DOHH2 (cell line): Measurements from ENCODE around the gene DDX51.

ENCODE experiments used
- H3F3A ChIP-seq: fragments of 200-600 bp; sonication (generic), shearing (Covaris generic); 2 replicates; pipeline ENCODE4 v1.6.0; 2016; ENCODE audit warnings: antibody characterized with exemption, mild to moderate bottlenecking; ENCODE audit not compliant: control insufficient read depth, insufficient read depth
- H3K27ac ChIP-seq: fragments of 200-600 bp; sonication (generic); 2 replicates; pipeline ENCODE4 v1.5.1; 2014; ENCODE audit warnings: low read depth, mild to moderate bottlenecking, low read length, moderate library complexity
- H3K27me3 ChIP-seq: fragments of 200-600 bp; sonication (generic); 2 replicates; pipeline ENCODE4 v1.6.1; 2014; ENCODE audit warnings: mild to moderate bottlenecking, low read length, mixed read lengths; ENCODE audit not compliant: control insufficient read depth
- H3K36me3 ChIP-seq: fragments of 200-600 bp; sonication (generic); 2 replicates; pipeline ENCODE4 v1.6.1; 2014; ENCODE audit warnings: mild to moderate bottlenecking, low read length, moderate library complexity, mixed read lengths; ENCODE audit not compliant: control insufficient read depth
- H3K4me1 ChIP-seq: fragments of 200-600 bp; sonication (generic); 2 replicates; pipeline ENCODE4 v1.6.1; 2014; ENCODE audit warnings: mild to moderate bottlenecking, low read length, mixed read lengths; ENCODE audit not compliant: control insufficient read depth
- H3K4me2 ChIP-seq: fragments of 200-600 bp; sonication (generic); 2 replicates; pipeline ENCODE4 v1.6.0; 2014; ENCODE audit warnings: mild to moderate bottlenecking, low read length, moderate library complexity
- H3K4me3 ChIP-seq: fragments of 200-600 bp; sonication (generic); 2 replicates; pipeline ENCODE4 v1.5.1; 2014; ENCODE audit warnings: mild to moderate bottlenecking, low read length, mixed read lengths
- H3K79me2 ChIP-seq: fragments of 200-600 bp; sonication (generic); 2 replicates; pipeline ENCODE4 v1.6.1; 2014; ENCODE audit warnings: mild to moderate bottlenecking, low read length, mixed read lengths; ENCODE audit not compliant: control insufficient read depth
- H3K9me2 ChIP-seq: fragments of 200-600 bp; sonication (generic); replicated peaks from 2 replicates; pipeline ENCODE4 v1.6.1; 2014; ENCODE audit warnings: mild to moderate bottlenecking, low read length, mixed read lengths; ENCODE audit not compliant: control insufficient read depth
- H3K9me3 ChIP-seq: fragments of 200-600 bp; sonication (generic); 2 replicates; pipeline ENCODE4 v1.6.1; 2014; ENCODE audit warnings: antibody characterized with exemption, low read length, mixed read lengths; ENCODE audit not compliant: control insufficient read depth, insufficient read depth
- H4K20me1 ChIP-seq: fragments of 200-600 bp; sonication (generic); 2 replicates; pipeline ENCODE4 v1.6.0; 2014; ENCODE audit warnings: low read depth, mild to moderate bottlenecking, antibody characterized with exemption, low read length, moderate library complexity; ENCODE audit not compliant: control insufficient read depth, insufficient read depth
- EZH2phosphoT487 ChIP-seq: fragments of 200-600 bp; sonication (generic); IDR thresholded peaks from 2 replicates; pipeline ENCODE4 v1.6.1; 2017; ENCODE audit warnings: borderline replicate concordance, mild to moderate bottlenecking, antibody characterized with exemption, low read length, moderate library complexity, mixed read lengths
- TF ChIP-seq, protein P1 (sequence below): fragments of 200-600 bp; sonication (generic); IDR thresholded peaks from one replicate; pipeline ENCODE4 v1.5.1; 2014; ENCODE audit warnings: antibody characterized with exemption, mild to moderate bottlenecking, low read depth, low read length; ENCODE audit not compliant: poor library complexity, severe bottlenecking

The DDX51 gene

DNA sequence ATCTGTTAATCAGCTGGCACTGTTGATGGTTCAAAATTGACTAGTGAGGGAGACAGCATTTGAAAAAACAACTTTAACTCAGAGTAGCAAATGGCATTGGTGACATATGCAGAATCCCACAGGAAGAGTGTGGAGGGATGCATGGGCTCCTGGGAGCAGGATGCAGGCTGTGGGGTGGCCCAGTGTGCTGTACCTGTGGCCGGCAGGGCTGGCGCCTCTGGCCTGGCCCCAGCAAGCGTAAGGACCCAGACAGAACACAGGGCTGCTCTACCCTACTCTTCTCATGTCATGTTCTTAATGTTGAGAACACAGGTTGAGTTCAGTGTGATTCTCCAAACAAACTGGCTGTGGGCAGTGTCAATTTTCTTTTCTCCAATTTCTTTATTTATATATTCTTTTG lies 33.4 kb downstream of the DDX51 start:
- no peak overlapping the region for H3K27ac ChIP-seq
- peaks cover 58% of the 10 kb centered on the region for H3K36me3 ChIP-seq
- H3K4me3 ChIP-seq = no peak overlapping the region
- 0 out of 2 replicates have a peak, but pooled peaks cover 3% of the 10 kb centered on the region for H4K20me1 ChIP-seq
- no peaks in the 10 kb centered on the region for H3K27me3 ChIP-seq
- peaks cover 5% of the 10 kb centered on the region for H3K79me2 ChIP-seq
- H3K4me1 ChIP-seq = no peaks in the 10 kb centered on the region
- H3K9me2 ChIP-seq = no peaks in the 10 kb centered on the region
- TF ChIP-seq, protein P1, sequence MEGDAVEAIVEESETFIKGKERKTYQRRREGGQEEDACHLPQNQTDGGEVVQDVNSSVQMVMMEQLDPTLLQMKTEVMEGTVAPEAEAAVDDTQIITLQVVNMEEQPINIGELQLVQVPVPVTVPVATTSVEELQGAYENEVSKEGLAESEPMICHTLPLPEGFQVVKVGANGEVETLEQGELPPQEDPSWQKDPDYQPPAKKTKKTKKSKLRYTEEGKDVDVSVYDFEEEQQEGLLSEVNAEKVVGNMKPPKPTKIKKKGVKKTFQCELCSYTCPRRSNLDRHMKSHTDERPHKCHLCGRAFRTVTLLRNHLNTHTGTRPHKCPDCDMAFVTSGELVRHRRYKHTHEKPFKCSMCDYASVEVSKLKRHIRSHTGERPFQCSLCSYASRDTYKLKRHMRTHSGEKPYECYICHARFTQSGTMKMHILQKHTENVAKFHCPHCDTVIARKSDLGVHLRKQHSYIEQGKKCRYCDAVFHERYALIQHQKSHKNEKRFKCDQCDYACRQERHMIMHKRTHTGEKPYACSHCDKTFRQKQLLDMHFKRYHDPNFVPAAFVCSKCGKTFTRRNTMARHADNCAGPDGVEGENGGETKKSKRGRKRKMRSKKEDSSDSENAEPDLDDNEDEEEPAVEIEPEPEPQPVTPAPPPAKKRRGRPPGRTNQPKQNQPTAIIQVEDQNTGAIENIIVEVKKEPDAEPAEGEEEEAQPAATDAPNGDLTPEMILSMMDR = no peak
- no peak for TF ChIP-seq EZH2phosphoT487
- no peaks in the 10 kb centered on the region for H3F3A ChIP-seq
- H3K9me3 ChIP-seq = no peaks in the 10 kb centered on the region
- no peak overlapping the region for H3K4me2 ChIP-seq

DNA sequence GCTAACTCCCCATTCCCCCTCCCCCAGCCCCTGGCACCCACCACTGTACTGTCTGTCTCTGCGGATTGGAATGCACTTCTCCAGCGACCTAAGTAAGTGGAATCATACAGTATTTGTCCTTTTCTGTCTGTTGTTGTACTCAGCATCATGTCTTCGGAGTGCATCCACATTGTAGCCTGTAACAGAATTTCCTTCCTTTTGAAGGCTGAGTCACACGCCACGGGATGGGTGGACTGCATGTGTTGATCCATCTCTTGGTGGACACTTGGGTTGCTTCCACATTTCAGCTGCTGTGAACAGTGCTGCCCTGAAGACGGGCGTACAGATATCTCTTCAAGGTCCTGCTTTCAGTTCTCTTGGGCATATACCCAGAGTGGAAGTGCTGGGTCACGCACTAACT lies 34.4 kb downstream of the DDX51 start:
- Histone ChIP-seq H3F3A (no peaks in the 10 kb centered on the region), H3K4me3 (no peak overlapping the region), H3K4me2 (no peak overlapping the region), H3K9me2 (no peaks in the 10 kb centered on the region), H3K27me3 (no peaks in the 10 kb centered on the region), H3K27ac (no peak overlapping the region), H3K9me3 (no peaks in the 10 kb centered on the region), H3K79me2 (peaks cover 7% of the 10 kb centered on the region), H3K4me1 (no peaks in the 10 kb centered on the region), H4K20me1 (0 out of 2 replicates have a peak, but pooled peaks cover 3% of the 10 kb centered on the region), H3K36me3 (peaks cover 55% of the 10 kb centered on the region)
- TF ChIP-seq EZH2phosphoT487 = no peak
- TF ChIP-seq, protein P1 = no peak

DNA sequence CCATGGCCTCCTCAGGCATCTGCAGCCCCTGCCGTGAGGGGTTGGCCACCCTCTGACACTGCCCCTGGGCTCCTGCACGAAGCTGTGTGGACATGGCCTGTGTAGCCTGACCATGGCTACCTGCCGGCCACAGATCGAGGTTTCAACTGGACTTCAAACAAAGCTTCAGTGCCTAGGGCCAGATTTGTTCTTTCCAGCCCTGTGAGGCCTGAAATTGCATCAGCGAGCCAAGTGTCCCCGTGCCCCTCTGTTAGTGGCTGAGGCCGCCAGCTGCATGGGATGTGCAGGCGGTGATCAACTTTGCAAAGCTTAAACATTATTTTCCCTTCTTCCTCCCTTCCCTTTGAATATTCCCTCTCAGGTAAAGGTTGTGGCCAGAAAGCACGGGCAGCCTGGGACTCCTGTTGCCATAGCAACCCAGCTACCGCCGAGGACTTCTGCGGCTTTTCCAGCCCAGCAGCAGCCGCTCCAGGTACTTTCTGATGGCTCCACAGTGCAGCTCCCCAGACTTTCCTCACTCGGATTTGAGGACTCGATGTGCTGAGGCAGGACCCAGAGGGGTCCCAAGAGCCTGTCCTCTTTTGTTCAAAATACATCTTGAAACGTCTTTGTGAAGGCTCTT lies 35.8 kb downstream of the DDX51 start:
- H3K36me3 ChIP-seq = peaks cover 44% of the 10 kb centered on the region
- H3K9me3 ChIP-seq = no peaks in the 10 kb centered on the region
- H3K27ac ChIP-seq = no peak overlapping the region
- no peak overlapping the region for H3K4me3 ChIP-seq
- no peaks in the 10 kb centered on the region for H3K9me2 ChIP-seq
- 0 out of 2 replicates have a peak, but pooled peaks cover under 1% of the 10 kb centered on the region for H4K20me1 ChIP-seq
- peaks cover 7% of the 10 kb centered on the region for H3K79me2 ChIP-seq
- no peaks in the 10 kb centered on the region for H3F3A ChIP-seq
- no peaks in the 10 kb centered on the region for H3K27me3 ChIP-seq
- H3K4me2 ChIP-seq = no peak overlapping the region
- TF ChIP-seq EZH2phosphoT487 = no peak
- TF ChIP-seq, protein P1 = no peak
- no peaks in the 10 kb centered on the region for H3K4me1 ChIP-seq
